COR-L47 (cell line): Measurements from ENCODE around the gene EVC2.

Experiments
- DNase-seq: peaks from one replicate; lab custom pipeline; 2025; lab: John Stamatoyannopoulos, UW

EVC2 gene

DNA sequence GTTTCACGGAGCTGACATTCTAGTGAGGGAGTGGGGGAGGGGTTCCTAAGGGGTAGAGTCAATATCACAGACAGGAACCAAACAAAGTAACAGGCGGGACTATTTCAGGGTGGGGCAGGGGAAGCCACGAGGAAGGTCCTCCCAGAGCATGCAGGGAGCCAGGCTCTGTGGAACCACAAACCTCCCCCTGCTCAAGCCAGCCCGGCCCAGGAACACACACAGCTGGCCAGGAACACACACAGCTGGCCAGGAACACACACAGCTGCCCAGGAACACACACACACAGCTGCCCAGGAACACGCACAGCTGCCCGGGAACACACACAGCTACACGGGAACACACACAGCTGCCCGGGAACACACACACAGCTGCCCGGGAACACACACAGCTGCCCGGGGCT is 24.8 kb downstream of the EVC2 start:
- no peak for DNase-seq

- no peak for DNase-seq
Observed at GRCh38 chr4:5678977-5679376, 29.4 kb downstream of the EVC2 start.

- no peak for DNase-seq
Observed at GRCh38 chr4:5676763-5677162, 31.6 kb downstream of the EVC2 start.

DNA sequence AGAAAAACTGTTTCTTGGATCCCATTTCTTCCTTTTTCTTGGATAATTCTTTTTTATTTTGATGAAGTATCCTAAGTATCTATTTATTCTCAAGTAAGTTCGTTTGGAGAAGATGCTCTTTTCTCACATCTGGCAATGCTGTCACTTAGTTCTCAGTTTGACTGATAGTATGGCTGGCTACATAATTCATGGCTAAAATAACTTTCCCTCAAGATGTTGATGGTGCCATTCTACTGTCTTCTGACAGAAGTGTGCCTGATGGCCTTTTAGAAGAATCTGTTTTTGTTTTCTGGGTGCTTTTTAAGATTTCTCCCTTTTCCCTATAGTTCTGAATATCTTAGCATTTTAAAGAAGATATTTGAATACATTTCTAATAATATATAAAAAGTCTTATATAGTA is 41.6 kb downstream of the EVC2 start:
- no peak for DNase-seq

DNA sequence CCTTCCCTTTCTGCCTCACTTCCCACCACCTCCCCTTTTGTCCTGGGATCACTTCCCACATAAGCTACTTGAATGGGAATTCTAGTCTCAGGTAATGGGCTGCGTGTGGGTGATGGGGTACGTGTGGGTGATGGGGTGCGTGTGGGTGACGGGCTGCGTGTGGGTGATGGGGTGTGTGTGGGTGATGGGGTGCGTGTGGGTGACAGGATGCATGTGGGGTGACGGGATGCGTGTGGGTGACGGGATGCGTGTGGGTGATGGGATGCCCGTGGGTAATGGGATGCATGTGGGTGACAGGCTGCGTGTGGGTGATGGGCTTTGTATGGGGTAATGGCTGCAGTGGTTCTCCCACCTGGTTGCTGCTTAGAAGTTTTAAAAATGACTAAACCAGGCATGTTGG is 43.6 kb downstream of the EVC2 start:
- no peak for DNase-seq

DNA sequence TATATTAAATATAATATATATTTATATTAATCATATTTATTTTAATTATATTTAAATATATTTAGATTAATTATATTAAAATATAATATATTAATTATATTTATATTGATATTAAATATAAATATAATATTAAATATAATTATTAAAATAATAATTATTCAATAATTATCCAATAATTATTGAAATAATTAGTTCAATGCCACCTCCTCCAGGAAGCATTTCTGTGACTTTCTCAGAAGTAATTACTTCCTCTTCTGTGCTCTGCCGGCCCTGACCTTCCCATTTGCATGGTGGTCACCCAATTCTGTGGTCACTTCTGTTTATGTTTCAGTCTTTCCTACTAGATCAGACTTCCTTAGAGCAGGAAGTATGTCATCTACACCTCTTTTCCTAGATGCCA is 45.8 kb downstream of the EVC2 start:
- DNase-seq, result no peak

DNA sequence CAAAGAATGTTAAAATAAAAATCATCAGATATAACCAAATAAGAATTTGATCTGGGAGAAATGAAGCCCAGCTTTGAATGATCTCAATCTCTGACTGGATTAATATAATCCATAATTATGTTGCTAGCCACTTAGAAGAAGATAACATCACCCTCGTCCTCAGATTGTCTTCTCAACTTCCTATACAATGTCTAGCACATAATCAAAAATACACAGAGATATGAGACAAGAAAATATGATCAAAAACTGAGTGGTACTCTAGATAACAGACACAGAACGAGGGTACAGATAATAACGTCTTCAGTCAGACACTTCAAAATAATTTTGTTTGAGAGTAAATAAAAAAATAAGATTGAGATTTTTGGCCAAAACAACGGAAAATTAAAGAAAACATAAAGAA is 47.1 kb downstream of the EVC2 start:
- DNase-seq, result no peak

DNA sequence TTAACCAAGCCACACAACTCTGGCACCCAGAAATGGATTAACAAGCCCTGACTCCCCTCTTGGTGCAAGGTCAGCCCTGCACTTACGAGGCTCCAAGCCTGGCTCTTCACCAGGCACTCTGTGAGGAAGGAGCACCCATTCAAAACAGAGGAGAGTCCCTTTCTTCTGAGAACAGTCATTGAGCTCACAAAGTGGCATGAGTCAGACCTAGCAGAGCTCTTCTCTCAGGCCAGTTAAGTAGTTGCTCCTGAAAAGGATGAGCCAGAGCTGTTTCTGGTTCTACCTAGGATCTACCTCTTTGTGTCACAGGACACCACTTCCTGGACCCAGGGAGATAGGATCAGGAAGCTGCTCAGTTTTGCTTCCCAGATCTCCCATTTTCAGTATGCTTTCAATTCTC is 48.2 kb downstream of the EVC2 start:
- DNase-seq, result no peak

GRCh38 chr4:5658974-5659373 is 49.4 kb downstream of the EVC2 start:
- DNase-seq, result no peak

- DNase-seq, result no peak
Observed at GRCh38 chr4:5656415-5656814, 51.9 kb downstream of the EVC2 start.

GRCh38 chr4:5654791-5655190 is 53.6 kb downstream of the EVC2 start:
- no peak for DNase-seq

DNA sequence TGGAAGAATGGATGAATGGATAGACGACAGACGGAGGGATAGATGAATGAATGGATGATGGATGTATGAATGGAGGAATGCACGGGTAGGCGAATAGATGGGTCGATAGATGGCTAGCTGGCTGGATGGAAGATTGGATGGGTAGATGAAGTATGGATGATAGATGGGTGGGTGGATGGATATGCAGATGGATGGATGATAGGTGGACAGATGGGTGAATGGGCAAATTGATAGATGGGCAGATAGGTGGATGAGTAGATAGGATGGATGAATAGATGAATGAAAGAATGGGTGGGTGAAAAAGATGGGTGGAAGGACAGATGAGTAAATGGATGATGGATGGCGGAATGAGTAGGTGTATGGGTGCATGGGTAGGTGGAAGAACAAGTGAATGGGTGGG is 57.3 kb downstream of the EVC2 start:
- DNase-seq, result no peak

DNA sequence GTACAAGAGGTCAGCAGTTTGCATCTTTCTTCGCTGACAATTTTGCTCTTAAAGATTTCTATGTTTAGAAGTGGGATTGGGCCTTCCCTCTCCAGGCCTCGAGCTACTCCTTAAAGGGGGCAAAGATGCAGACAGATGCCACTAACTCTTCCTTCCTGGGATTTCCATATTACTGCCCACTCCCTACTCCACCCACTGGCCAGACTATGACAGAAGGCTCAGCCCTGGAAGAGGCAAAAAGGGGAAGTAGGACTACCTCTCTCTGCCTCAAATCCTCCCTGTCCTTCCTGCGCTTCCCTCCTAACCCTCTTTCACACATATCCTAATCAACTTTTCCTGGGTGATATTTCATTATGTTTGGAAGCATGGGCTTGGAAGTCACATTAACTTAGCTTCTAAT is 58.3 kb downstream of the EVC2 start:
- no peak for DNase-seq

- DNase-seq, result no peak
Observed at GRCh38 chr4:5647351-5647750, 61.0 kb downstream of the EVC2 start.

DNA sequence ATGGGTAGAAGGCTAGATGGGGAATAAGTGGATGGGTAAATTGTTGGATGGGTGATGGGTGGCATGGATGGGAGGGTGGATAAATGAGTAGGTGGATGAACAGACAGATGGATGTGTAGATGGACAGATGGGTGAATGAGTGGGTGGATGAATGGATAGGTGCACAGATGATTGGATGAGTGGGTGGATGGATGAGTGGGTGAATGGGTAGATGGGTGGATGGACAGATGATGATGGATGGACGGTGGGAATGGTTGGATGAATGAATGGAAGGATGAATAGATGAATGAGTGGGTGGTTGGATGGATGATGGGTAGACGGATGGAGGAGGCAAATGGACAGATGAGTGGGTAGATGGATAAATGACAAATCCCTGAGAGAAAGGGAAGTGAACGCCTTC is 68.3 kb downstream of the EVC2 start:
- no peak for DNase-seq

GRCh38 chr4:5639556-5639955 is 68.8 kb downstream of the EVC2 start:
- DNase-seq, result no peak

DNA sequence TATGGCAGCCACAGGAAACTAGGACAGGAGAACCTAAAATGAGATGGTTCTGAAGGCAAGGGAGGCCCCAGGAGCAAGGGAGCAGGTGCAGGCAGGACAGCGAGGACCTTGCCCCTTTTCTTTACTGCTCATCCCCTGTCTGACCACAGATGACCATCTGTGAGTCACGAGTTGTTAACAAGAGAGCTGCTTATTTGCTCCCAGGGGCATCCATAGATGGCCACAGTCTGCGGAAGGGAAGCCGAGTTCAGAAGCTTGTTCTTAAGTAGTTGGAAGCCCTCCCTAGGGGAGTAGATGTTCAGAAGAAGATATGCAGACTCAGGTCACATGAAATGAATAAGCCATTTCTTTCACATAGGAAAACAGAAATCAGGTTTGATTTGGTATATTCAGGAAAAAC is 69.4 kb downstream of the EVC2 start:
- DNase-seq, result no peak

- no peak for DNase-seq
Observed at GRCh38 chr4:5638316-5638715, 70.0 kb downstream of the EVC2 start.

- DNase-seq, result no peak
Observed at GRCh38 chr4:5636766-5637670, 71.3 kb downstream of the EVC2 start.

DNA sequence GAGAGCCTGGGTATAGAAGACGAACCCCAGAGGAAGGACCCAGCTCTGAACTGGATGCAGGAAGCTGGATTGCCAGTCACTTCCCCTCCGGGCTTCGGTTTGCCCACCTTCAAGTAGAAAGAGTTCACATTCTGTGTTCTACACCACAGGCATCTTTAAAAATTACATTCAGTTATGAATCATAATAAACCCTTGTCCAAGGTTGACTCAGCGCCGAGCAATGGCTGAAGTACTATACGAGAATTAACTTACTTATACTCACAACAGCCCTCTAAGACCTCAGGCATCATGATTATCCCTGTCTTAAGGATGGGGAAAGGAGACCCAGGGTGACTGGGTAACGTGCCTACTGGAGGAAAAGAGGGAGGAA is 72.5 kb downstream of the EVC2 start:
- DNase-seq, result no peak

- no peak for DNase-seq
Observed at GRCh38 chr4:5632571-5632970, 75.8 kb downstream of the EVC2 start.

DNA sequence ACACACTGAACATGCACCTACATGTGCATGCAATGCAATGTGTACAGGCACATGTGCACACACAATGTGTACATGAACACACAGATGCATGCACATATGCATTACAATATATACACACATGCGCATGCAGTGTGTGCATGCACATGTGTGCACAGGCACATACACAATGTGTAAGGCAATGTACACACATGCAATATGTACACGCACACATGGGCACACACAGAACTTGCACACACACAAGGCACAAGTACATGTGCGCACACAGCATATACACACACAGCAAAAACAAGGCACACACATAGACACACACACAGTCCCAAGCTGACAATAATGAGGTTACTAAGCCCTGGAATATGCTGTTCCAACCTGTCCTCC is 76.3 kb downstream of the EVC2 start:
- DNase-seq, result no peak

- DNase-seq, result no peak
Observed at GRCh38 chr4:5631352-5632065, 76.8 kb downstream of the EVC2 start.

DNA sequence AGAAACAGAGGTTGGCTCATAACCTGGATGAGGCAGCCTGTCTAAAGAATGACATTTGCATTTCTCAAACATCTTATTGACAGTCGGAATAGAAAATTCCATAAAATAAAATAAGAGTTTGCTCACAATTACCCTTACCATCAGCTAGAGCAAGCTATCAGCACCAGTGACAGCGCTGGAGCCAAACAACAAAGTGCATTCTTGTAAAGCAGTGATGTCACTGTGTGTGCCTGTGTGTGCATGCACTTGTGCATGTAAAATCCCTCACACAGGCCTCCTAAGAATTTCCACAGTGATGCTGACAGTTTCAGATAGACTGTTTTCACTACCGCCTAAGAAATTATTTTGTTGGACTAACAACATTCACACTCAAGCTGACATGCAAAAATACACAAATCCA is 77.6 kb downstream of the EVC2 start:
- no peak for DNase-seq
